Measurements from ENCODE around the gene BANF2. TPM values are rescaled to one million over a fixed set of nuclear protein-coding genes. Genes with fewer than 3 reads are reported as not detected.
A peak's percentile ranks its signal among the peaks of the same experiment; 100 is the strongest.

Gene BANF2
- total RNA-seq, 1 experiment from 2014 or later: not detected

- Histone ChIP-seq H3K9me3 (replicated peaks) (peaks cover under 1% of the 10 kb centered on the region; the same call in 1 of the 2 replicates), H3K4me1 (replicated peaks) (peaks cover 20% of the 10 kb centered on the region)
- DNase-seq (ENCODE audit: low read depth in 1 of 2, low spot score in 2 of 2): no peak
These were observed 33.2 kb downstream of the BANF2 start for GRCh38 chr20:17732907-17733521.

GRCh38 chr20:17733767-17734304 lies 34.1 kb downstream of the BANF2 start:
- H3K36me3 ChIP-seq: no peaks in the 10 kb centered on the region
- no peaks in the 10 kb centered on the region for H3K27me3 ChIP-seq (replicated peaks)
- H3K4me1 ChIP-seq (replicated peaks): peaks cover 20% of the 10 kb centered on the region
- no peak for DNase-seq (ENCODE audit: low read depth in 1 of 2, low spot score in 2 of 2)
- H3K27ac ChIP-seq: no peak overlapping the region
- H3K9me3 ChIP-seq (replicated peaks): peaks cover 4% of the 10 kb centered on the region; the same call in 1 of the 2 replicates
- no peak overlapping the region for H3K4me3 ChIP-seq

More at GRCh38 chr20:17732907-17733521, 33.2 kb downstream of the BANF2 start:
- Histone ChIP-seq H3K4me3 (no peak overlapping the region), H3K36me3 (no peaks in the 10 kb centered on the region), H3K27me3 (replicated peaks) (no peaks in the 10 kb centered on the region), H3K27ac (no peak overlapping the region)

- DNase-seq (ENCODE audit: low read depth in 1 of 2, low spot score in 2 of 2): no peak
- H3K27me3 ChIP-seq (replicated peaks): no peaks in the 10 kb centered on the region
- peak overlapping the region; percentile 56; the same call in 1 of the 2 replicates for H3K27ac ChIP-seq
- no peaks in the 10 kb centered on the region for H3K36me3 ChIP-seq
- peaks cover 4% of the 10 kb centered on the region; the same call in 1 of the 2 replicates for H3K9me3 ChIP-seq (replicated peaks)
- peaks cover 20% of the 10 kb centered on the region for H3K4me1 ChIP-seq (replicated peaks)
- H3K4me3 ChIP-seq: no peak overlapping the region
These were observed 34.6 kb downstream of the BANF2 start for GRCh38 chr20:17734374-17734773.

GRCh38 chr20:17735206-17735804 lies 35.5 kb downstream of the BANF2 start:
- H3K36me3 ChIP-seq: no peaks in the 10 kb centered on the region
- H3K4me3 ChIP-seq: no peak overlapping the region
- no peaks in the 10 kb centered on the region for H3K27me3 ChIP-seq (replicated peaks)
- H3K9me3 ChIP-seq (replicated peaks): peaks cover 4% of the 10 kb centered on the region; the same call in 1 of the 2 replicates
- DNase-seq (ENCODE audit: low read depth in 1 of 2, low spot score in 2 of 2): peak; percentile 72
- H3K4me1 ChIP-seq (replicated peaks): peaks cover 20% of the 10 kb centered on the region
- peak overlapping the region; percentile 56 for H3K27ac ChIP-seq

GRCh38 chr20:17735959-17736621 lies 36.3 kb downstream of the BANF2 start:
- Histone ChIP-seq H3K27ac (peak overlapping the region; percentile 56; the same call in 1 of the 2 replicates), H3K9me3 (replicated peaks) (peaks cover 4% of the 10 kb centered on the region; the same call in 1 of the 2 replicates), H3K27me3 (replicated peaks) (no peaks in the 10 kb centered on the region), H3K36me3 (no peaks in the 10 kb centered on the region), H3K4me3 (no peak overlapping the region), H3K4me1 (replicated peaks) (peaks cover 20% of the 10 kb centered on the region)
- no peak for DNase-seq (ENCODE audit: low read depth in 1 of 2, low spot score in 2 of 2)

GRCh38 chr20:17738154-17738553 lies 38.4 kb downstream of the BANF2 start:
- H3K27me3 ChIP-seq (replicated peaks): no peaks in the 10 kb centered on the region
- peaks cover 20% of the 10 kb centered on the region for H3K4me1 ChIP-seq (replicated peaks)
- DNase-seq (ENCODE audit: low read depth in 1 of 2, low spot score in 2 of 2): no peak
- H3K27ac ChIP-seq: no peak overlapping the region
- H3K9me3 ChIP-seq (replicated peaks): peaks cover 4% of the 10 kb centered on the region; the same call in 1 of the 2 replicates
- no peaks in the 10 kb centered on the region for H3K36me3 ChIP-seq
- no peak overlapping the region for H3K4me3 ChIP-seq

- no peaks in the 10 kb centered on the region for H3K27me3 ChIP-seq (replicated peaks)
- no peak for DNase-seq (ENCODE audit: low read depth in 1 of 2, low spot score in 2 of 2)
- no peaks in the 10 kb centered on the region for H3K36me3 ChIP-seq
- no peak overlapping the region for H3K4me3 ChIP-seq
- H3K4me1 ChIP-seq (replicated peaks): no peaks in the 10 kb centered on the region
- no peak overlapping the region for H3K27ac ChIP-seq
- peaks cover 4% of the 10 kb centered on the region; the same call in 1 of the 2 replicates for H3K9me3 ChIP-seq (replicated peaks)
These were observed 41.5 kb downstream of the BANF2 start for GRCh38 chr20:17741220-17741619.

GRCh38 chr20:17742731-17743130 lies 43.0 kb downstream of the BANF2 start:
- no peak for DNase-seq (ENCODE audit: low read depth in 1 of 2, low spot score in 2 of 2)
- H3K4me1 ChIP-seq (replicated peaks): peaks cover 9% of the 10 kb centered on the region
- peaks cover 4% of the 10 kb centered on the region; the same call in 1 of the 2 replicates for H3K9me3 ChIP-seq (replicated peaks)
- no peak overlapping the region for H3K27ac ChIP-seq
- H3K4me3 ChIP-seq: no peak overlapping the region
- no peaks in the 10 kb centered on the region for H3K36me3 ChIP-seq
- no peaks in the 10 kb centered on the region for H3K27me3 ChIP-seq (replicated peaks)

- Histone ChIP-seq H3K9me3 (replicated peaks) (no peaks in the 10 kb centered on the region), H3K27ac (no peak overlapping the region), H3K4me3 (no peak overlapping the region), H3K36me3 (no peaks in the 10 kb centered on the region), H3K27me3 (replicated peaks) (no peaks in the 10 kb centered on the region), H3K4me1 (replicated peaks) (peaks cover 10% of the 10 kb centered on the region)
- no peak for DNase-seq (ENCODE audit: low read depth in 1 of 2, low spot score in 2 of 2)
These were observed 43.9 kb downstream of the BANF2 start for GRCh38 chr20:17743677-17744076.

GRCh38 chr20:17747431-17747846 lies 47.7 kb downstream of the BANF2 start:
- Histone ChIP-seq H3K4me3 (no peak overlapping the region), H3K9me3 (replicated peaks) (no peaks in the 10 kb centered on the region), H3K27ac (no peak overlapping the region), H3K27me3 (replicated peaks) (no peaks in the 10 kb centered on the region), H3K36me3 (no peaks in the 10 kb centered on the region), H3K4me1 (replicated peaks) (peaks cover 10% of the 10 kb centered on the region)
- DNase-seq (ENCODE audit: low read depth in 1 of 2, low spot score in 2 of 2): peak; percentile 67 to 81

- peaks cover 10% of the 10 kb centered on the region for H3K4me1 ChIP-seq (replicated peaks)
- no peak overlapping the region for H3K27ac ChIP-seq
- no peaks in the 10 kb centered on the region for H3K27me3 ChIP-seq (replicated peaks)
- no peaks in the 10 kb centered on the region for H3K9me3 ChIP-seq (replicated peaks)
- DNase-seq (ENCODE audit: low read depth in 1 of 2, low spot score in 2 of 2): no peak
- no peaks in the 10 kb centered on the region for H3K36me3 ChIP-seq
- no peak overlapping the region for H3K4me3 ChIP-seq
These were observed 48.5 kb downstream of the BANF2 start for GRCh38 chr20:17748279-17748678.

GRCh38 chr20:17749626-17749977 lies 49.8 kb downstream of the BANF2 start:
- DNase-seq (ENCODE audit: low read depth in 1 of 2, low spot score in 2 of 2): no peak
- no peaks in the 10 kb centered on the region for H3K27me3 ChIP-seq (replicated peaks)
- no peak overlapping the region for H3K27ac ChIP-seq
- H3K9me3 ChIP-seq (replicated peaks): no peaks in the 10 kb centered on the region
- H3K4me1 ChIP-seq (replicated peaks): peaks cover 10% of the 10 kb centered on the region
- no peak overlapping the region for H3K4me3 ChIP-seq
- H3K36me3 ChIP-seq: no peaks in the 10 kb centered on the region

GRCh38 chr20:17749978-17750721 lies 50.4 kb downstream of the BANF2 start:
- Histone ChIP-seq H3K27me3 (replicated peaks) (no peaks in the 10 kb centered on the region), H3K9me3 (replicated peaks) (no peaks in the 10 kb centered on the region), H3K4me3 (no peak overlapping the region), H3K27ac (no peak overlapping the region), H3K4me1 (replicated peaks) (peaks cover 10% of the 10 kb centered on the region), H3K36me3 (no peaks in the 10 kb centered on the region)
- no peak for DNase-seq (ENCODE audit: low read depth in 1 of 2, low spot score in 2 of 2)
